ENCODE data around the gene ETV3.
"Not testable (repeated sequence)": the region's sequence is repeated elsewhere in the genome, so short reads cannot be mapped to it uniquely, and the experiment has no call there.

Gene ETV3

DNA sequence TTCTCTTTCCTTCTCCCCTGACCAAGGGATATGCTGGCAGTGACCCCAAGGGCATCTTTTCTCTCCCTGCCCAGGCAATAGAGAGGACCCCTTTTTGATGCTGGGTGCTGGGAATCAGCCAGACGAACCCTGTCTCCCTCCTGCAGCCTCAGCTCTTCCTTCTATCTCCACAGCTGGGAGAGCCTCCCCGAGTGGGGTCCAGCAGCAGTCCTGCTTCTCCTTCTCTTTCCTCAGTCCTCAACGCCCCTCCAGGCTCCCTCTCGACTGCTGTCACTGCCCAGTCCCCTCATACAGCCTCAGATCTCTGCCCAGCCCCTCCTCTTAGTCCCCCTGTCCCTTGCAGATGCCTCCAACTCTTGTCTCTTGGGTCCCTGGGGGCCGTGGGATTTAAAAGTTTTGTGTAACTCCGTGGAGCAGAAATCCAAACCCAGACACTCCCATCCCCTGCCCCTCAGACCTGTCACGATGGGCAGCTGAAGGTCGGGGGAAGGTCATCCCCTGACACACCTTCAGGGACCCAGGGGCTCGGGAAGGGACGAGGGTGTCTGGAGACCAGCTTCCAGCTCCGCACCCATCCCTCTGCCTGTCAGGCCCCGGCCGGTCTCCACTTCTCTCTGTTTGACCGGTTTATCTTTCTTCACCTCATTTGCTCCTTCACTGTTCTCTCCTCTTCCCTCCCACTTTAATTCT lies 32.8 kb downstream of the ETV3 start:
- H3K4me1 ChIP-seq (ENCODE audit: insufficient read depth, low read length): peaks cover 11% of the 10 kb centered on the region; the same call in 1 of the 2 replicates
- no peak overlapping the region for H3K9ac ChIP-seq (ENCODE audit: low read depth, low read length)
- H3K36me3 ChIP-seq (ENCODE audit: insufficient read depth, low read length): no peaks in the 10 kb centered on the region
- H3K9me3 ChIP-seq (ENCODE audit: control insufficient read depth, insufficient read depth, low read length): no peaks in the 10 kb centered on the region

DNA sequence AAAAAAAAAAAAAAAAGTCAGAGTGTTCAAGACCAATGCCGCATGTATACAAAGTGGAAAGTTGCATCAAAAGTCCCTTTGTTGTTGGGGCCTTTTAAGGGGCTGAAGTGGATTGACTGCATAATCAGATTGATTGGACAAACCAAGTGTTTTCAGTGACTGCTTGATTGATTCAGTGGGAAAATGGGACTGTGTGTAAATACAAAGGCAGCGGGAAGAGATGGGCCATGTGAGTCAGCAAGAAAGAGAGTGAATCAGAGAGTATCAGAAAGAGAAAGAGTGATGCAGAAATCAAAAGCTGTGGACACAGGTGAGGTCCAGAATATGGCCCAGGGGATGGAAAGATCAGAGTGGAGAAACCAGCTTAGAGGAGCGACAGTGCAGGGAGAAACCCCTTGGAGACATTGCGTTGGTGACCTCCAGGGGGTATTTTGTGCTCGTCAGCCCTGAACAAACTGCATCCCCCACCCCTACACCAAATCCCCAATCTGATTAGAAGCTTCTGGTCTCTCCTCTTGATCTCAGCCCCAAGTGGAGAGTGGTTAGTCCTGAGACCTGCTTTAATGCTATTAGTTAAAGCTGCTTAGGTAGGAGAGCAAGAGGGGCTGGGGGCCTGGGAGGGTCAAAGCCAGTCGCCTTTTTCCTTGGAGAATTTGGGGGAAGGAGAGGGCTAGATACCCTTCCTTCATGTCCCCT lies 33.4 kb downstream of the ETV3 start:
- Histone ChIP-seq H3K4me1 (ENCODE audit: insufficient read depth, low read length) (peaks cover 11% of the 10 kb centered on the region; the same call in 1 of the 2 replicates), H3K36me3 (ENCODE audit: insufficient read depth, low read length) (no peaks in the 10 kb centered on the region), H3K9me3 (ENCODE audit: control insufficient read depth, insufficient read depth, low read length) (no peaks in the 10 kb centered on the region), H3K9ac (ENCODE audit: low read depth, low read length) (no peak overlapping the region)

DNA sequence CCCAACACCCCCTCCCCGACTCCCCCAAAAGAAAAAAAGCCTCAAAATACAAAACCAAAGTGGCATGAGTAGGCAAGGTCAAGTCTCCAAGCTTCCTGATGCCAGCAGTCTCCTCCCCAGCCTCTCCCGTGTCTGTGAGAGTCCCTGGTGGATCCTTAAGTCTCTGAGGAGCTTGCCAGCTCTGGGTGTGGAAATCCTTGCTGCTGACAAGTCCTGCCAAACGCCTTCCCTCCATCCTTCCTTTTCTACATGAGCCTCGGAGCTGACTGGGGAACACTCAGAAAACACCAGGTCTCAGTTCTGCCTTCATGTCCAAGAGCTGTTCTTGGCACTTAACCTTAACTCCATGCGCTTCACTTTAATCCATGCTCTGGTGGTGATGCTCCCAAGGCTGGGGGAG lies 34.9 kb downstream of the ETV3 start:
- H3K36me3 ChIP-seq (ENCODE audit: insufficient read depth, low read length): no peaks in the 10 kb centered on the region
- H3K4me1 ChIP-seq (ENCODE audit: insufficient read depth, low read length): peaks cover 10% of the 10 kb centered on the region; the same call in 1 of the 2 replicates
- H3K9ac ChIP-seq (ENCODE audit: low read depth, low read length): no peak overlapping the region
- no peaks in the 10 kb centered on the region for H3K9me3 ChIP-seq (ENCODE audit: control insufficient read depth, insufficient read depth, low read length)

GRCh38 chr1:157101149-157101548 lies 37.0 kb downstream of the ETV3 start:
- H3K9me3 ChIP-seq (ENCODE audit: control insufficient read depth, insufficient read depth, low read length): no peaks in the 10 kb centered on the region
- no peaks in the 10 kb centered on the region for H3K36me3 ChIP-seq (ENCODE audit: insufficient read depth, low read length)
- H3K4me1 ChIP-seq (ENCODE audit: insufficient read depth, low read length): peaks cover 7% of the 10 kb centered on the region; the same call in 1 of the 2 replicates
- H3K9ac ChIP-seq (ENCODE audit: low read depth, low read length): no peak overlapping the region

DNA sequence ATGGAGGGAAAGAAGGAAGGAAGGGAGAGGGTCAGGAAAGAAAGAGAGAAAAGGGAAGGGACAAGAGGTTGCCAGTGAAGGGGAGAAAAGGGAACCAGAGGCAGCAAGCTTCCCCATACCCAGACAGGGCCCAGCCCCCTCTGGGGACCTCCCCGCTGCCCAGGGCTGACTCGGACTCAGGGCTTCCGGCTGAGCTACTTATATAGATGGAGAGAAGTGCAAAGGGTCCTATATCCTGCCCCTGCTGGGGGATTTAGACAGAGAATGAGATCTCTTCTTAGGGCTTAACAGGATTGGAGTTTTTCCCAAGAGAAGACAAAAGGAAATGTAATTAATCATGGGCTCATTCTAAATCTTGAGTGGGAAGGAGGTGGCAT lies 38.6 kb downstream of the ETV3 start, which contains the start of gene ETV3L:
Gene ETV3L, minus strand, starts transcription at position 176 of the 377 bp plus-strand sequence. CDS start 285 bp downstream, outside the sequence.
- no peak within 1 kb of the TSS for H3K9ac ChIP-seq (ENCODE audit: low read depth, low read length)
- no peaks in the 10 kb centered on the region for H3K36me3 ChIP-seq (ENCODE audit: insufficient read depth, low read length)
- H3K9me3 ChIP-seq (ENCODE audit: control insufficient read depth, insufficient read depth, low read length): no peaks in the 10 kb centered on the region
- no peaks in the 10 kb centered on the region for H3K4me1 ChIP-seq (ENCODE audit: insufficient read depth, low read length)

DNA sequence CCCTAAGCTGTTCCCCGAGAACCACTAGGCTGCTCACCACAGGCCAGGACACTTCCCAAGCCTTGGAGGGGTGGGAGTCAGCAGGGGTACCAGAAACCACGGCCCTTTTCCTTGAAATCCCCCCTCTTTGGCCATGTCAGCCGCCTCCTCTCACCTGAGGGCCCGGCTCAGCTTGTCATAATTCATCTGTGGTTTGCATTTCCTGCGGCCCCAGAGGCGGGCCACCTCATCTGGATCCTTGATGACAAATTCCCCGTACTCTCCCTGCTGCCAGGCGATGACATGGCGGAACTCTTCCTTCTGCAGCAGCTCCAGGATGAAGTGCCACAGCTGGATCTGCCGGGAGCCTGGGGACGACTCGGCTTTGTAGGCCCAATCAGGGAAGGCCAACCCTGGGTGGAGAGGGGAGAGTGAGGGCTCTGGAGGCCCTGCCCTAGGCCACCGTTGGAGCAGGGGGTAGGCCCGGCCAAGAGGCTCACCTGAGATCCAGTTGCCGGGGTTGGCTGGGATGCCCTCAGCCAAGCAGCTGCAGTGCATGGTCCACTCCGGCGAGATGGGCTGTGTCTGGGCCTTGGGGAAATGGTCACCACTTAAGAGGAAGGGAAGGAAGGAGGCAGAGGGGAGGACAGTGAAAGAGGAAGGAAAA lies 39.1 kb downstream of the ETV3 start:
- H3K9ac ChIP-seq (ENCODE audit: low read depth, low read length); H3K9me3 ChIP-seq (ENCODE audit: control insufficient read depth, insufficient read depth, low read length); H3K4me1 ChIP-seq (ENCODE audit: insufficient read depth, low read length); H3K36me3 ChIP-seq (ENCODE audit: insufficient read depth, low read length): not testable (repeated sequence)

GRCh38 chr1:157098519-157098918 lies 39.7 kb downstream of the ETV3 start:
- H3K9ac ChIP-seq (ENCODE audit: low read depth, low read length): no peak overlapping the region
- 0 out of 2 replicates have a peak, but pooled peaks cover 5% of the 10 kb centered on the region for H3K4me1 ChIP-seq (ENCODE audit: insufficient read depth, low read length)
- H3K9me3 ChIP-seq (ENCODE audit: control insufficient read depth, insufficient read depth, low read length): no peaks in the 10 kb centered on the region
- H3K36me3 ChIP-seq (ENCODE audit: insufficient read depth, low read length): no peaks in the 10 kb centered on the region

GRCh38 chr1:157097692-157098091 lies 40.5 kb downstream of the ETV3 start:
- Histone ChIP-seq H3K9me3 (ENCODE audit: control insufficient read depth, insufficient read depth, low read length) (no peaks in the 10 kb centered on the region), H3K4me1 (ENCODE audit: insufficient read depth, low read length) (0 out of 2 replicates have a peak, but pooled peaks cover 5% of the 10 kb centered on the region), H3K9ac (ENCODE audit: low read depth, low read length) (no peak overlapping the region), H3K36me3 (ENCODE audit: insufficient read depth, low read length) (no peaks in the 10 kb centered on the region)

DNA sequence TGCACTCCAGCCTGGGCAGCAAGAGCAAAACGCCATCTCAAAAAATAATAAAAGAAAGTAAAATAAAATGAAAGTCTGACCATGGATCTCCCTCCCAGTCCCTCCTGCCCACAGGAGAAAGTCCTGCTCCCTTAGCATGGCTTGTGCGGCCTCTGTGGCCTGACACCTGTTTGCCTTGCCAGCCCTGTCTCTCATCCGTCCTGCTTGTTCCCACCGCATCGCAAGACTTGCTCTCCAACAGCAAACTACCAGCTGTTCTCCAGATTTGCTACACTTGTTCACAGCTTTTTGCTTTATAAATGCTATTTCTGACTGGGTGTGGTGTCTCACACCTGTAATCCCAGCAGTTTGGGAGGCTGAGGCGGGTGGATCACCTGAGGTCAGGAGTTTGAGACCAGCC lies 41.3 kb downstream of the ETV3 start:
- Histone ChIP-seq H3K9me3 (ENCODE audit: control insufficient read depth, insufficient read depth, low read length) (no peaks in the 10 kb centered on the region), H3K9ac (ENCODE audit: low read depth, low read length) (no peak overlapping the region), H3K4me1 (ENCODE audit: insufficient read depth, low read length) (0 out of 2 replicates have a peak, but pooled peaks cover 5% of the 10 kb centered on the region), H3K36me3 (ENCODE audit: insufficient read depth, low read length) (no peaks in the 10 kb centered on the region)

DNA sequence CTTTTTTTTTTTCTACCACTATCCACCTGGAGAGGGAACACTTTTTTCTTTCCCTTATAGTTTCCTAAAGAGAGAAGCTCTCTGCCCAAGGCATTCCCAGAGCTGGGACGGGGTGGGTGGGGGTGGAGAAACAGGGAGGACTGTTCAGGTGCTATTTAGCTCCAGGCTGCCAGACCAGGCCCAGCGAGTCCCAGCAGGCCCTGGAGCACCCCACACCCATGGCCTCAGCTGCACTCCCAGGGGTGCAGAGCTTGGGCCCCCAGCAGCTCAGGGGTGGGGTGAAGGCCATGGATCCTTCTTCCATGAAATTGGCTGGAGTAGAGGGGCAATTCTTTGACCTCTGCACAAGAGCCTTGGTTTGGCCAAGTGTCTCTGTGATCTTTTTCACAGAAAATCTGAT lies 42.6 kb downstream of the ETV3 start:
- Histone ChIP-seq H3K9me3 (ENCODE audit: control insufficient read depth, insufficient read depth, low read length) (no peaks in the 10 kb centered on the region), H3K4me1 (ENCODE audit: insufficient read depth, low read length) (peaks cover 7% of the 10 kb centered on the region; the same call in 1 of the 2 replicates), H3K36me3 (ENCODE audit: insufficient read depth, low read length) (no peaks in the 10 kb centered on the region), H3K9ac (ENCODE audit: low read depth, low read length) (no peak overlapping the region)

GRCh38 chr1:157095091-157095490 lies 43.1 kb downstream of the ETV3 start:
- no peaks in the 10 kb centered on the region for H3K36me3 ChIP-seq (ENCODE audit: insufficient read depth, low read length)
- H3K9ac ChIP-seq (ENCODE audit: low read depth, low read length): no peak overlapping the region
- H3K4me1 ChIP-seq (ENCODE audit: insufficient read depth, low read length): peaks cover 10% of the 10 kb centered on the region; the same call in 1 of the 2 replicates
- H3K9me3 ChIP-seq (ENCODE audit: control insufficient read depth, insufficient read depth, low read length): no peaks in the 10 kb centered on the region

DNA sequence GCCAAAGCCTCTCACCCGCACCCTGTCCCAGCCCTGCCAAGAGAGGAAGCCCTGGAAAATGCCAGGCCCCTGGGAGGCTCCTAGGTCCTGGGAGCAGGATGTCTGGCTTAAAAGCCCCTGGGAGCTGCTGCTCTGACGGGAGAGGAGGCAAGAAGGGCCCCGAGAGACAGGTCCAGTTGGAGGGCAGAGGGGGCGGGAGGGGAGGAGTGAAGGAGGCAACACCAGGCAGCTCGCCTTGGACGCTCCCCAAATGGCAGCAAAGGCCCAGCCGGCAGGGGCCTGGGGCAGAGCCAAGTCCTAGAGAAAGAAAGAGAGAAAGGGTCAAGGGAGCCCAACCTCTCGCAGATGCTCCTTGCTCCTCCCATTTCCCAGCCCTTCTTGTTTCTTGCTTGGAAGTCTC lies 45.4 kb downstream of the ETV3 start:
- Histone ChIP-seq H3K9me3 (ENCODE audit: control insufficient read depth, insufficient read depth, low read length) (no peaks in the 10 kb centered on the region), H3K36me3 (ENCODE audit: insufficient read depth, low read length) (no peaks in the 10 kb centered on the region)

DNA sequence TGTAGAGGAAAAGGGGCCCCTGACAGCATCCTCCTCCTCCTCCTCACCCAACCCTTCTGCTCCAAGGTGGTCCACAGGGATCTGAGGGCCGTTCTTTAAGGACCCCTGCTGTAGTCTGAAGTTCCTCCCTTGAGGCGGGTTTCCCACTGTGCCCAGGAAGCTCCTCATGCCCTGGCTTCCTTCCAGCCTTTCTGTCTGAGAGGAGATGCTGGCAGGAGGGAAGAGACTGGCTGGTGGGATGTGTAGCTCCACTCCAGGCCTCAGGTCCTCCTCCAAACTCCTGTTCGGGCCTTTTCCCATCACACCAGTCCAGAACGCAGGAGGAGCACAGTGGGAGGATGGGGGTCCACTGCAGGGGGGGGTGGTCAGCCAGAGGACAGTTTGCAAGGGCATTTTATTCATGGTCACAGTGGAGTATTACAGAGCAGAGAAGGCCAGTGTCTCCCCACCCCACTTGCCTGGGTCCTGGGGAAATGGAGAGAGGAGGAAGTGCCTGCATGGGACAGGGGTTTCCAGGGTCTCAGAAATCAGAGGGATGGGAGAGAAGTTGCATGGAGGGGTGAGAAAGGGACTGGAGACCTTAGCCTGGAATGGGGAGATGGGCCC lies 46.4 kb downstream of the ETV3 start:
- Histone ChIP-seq H3K4me1 (ENCODE audit: insufficient read depth, low read length) (peaks cover 10% of the 10 kb centered on the region), H3K9ac (ENCODE audit: low read depth, low read length) (no peak overlapping the region), H3K9me3 (ENCODE audit: control insufficient read depth, insufficient read depth, low read length) (no peaks in the 10 kb centered on the region), H3K36me3 (ENCODE audit: insufficient read depth, low read length) (no peaks in the 10 kb centered on the region)

More for the DNA sequence above, 45.4 kb downstream of the ETV3 start:
- peaks cover 10% of the 10 kb centered on the region; the same call in 1 of the 2 replicates for H3K4me1 ChIP-seq (ENCODE audit: insufficient read depth, low read length)
- no peak overlapping the region for H3K9ac ChIP-seq (ENCODE audit: low read depth, low read length)

DNA sequence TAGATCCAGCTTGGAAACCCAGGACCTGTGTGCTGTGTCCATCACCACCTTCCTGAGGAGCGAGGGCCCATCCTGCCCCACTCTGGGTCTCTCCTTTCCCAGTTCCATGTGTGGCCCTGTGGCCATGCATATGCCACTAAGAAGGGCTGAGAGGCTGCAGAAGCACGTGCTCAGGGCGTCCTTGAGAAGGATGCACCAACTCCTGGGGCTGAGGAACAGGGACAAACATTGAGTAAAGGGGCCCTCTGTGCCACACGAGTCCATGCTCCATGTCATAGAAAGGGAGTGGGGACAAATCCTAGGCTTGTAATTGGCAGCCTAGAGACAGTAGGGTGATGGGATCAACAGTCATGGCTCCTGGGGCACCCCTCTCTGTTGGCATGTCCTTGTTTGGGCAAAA lies 47.0 kb downstream of the ETV3 start:
- Histone ChIP-seq H3K36me3 (ENCODE audit: insufficient read depth, low read length) (no peaks in the 10 kb centered on the region), H3K4me1 (ENCODE audit: insufficient read depth, low read length) (peaks cover 10% of the 10 kb centered on the region), H3K9ac (ENCODE audit: low read depth, low read length) (no peak overlapping the region), H3K9me3 (ENCODE audit: control insufficient read depth, insufficient read depth, low read length) (no peaks in the 10 kb centered on the region)
